ENCODE results near the gene PTPRN2. TPM values are rescaled to one million over a fixed set of nuclear protein-coding genes. Genes with fewer than 3 reads are reported as not detected.

PTPRN2 gene
- total and polyA plus RNA-seq, 8 donors: 4.9 to 136 (median 46.8) TPM

GRCh38 chr7:157770716-157771320 lies 816.8 kb downstream of the PTPRN2 start:
- intact Hi-C loops (cut with DNase I; ENCODE audit: low total_unique reads): no loop called here
- 94 to 96% (median 95%) methylated on average over 12 to 13 of the region's 13 CpGs for WGBS, 5 donors
- peaks cover 4 to 18% (median 15%) of the 10 kb centered on the region in 4 donors for H3K9me3 ChIP-seq
- DNase-seq: no peak
- H3K4me3 ChIP-seq: no peak overlapping the region
- H3K4me1 ChIP-seq: no peaks in the 10 kb centered on the region
- H3K27ac ChIP-seq: no peak overlapping the region
- TF ChIP-seq POLR2A (IDR thresholded peaks at IDR 0.05) (no peak), CTCF (IDR thresholded peaks at IDR 0.05) (no peak), EP300 (IDR thresholded peaks at IDR 0.05) (no peak), POLR2AphosphoS5 (IDR thresholded peaks at IDR 0.05) (no peak)
- H3K27me3 ChIP-seq: peaks cover 0 to 17% (median 0%) of the 10 kb centered on the region in 3 donors
- H3K36me3 ChIP-seq: no peaks in the 10 kb centered on the region

- Histone ChIP-seq H3K9me3 (peaks cover 4 to 15% (median 11%) of the 10 kb centered on the region in 4 donors), H3K4me1 (no peaks in the 10 kb centered on the region), H3K36me3 (no peaks in the 10 kb centered on the region), H3K27ac (no peak overlapping the region), H3K27me3 (peaks cover 0 to 17% (median 0%) of the 10 kb centered on the region in 3 donors), H3K4me3 (no peak overlapping the region)
- intact Hi-C loops (cut with DNase I; ENCODE audit: low total_unique reads): no loop called here
- no peak for DNase-seq
- TF ChIP-seq EP300 (IDR thresholded peaks at IDR 0.05): no peak
- no peak for TF ChIP-seq POLR2A (IDR thresholded peaks at IDR 0.05)
- TF ChIP-seq POLR2AphosphoS5 (IDR thresholded peaks at IDR 0.05): no peak
- TF ChIP-seq CTCF (IDR thresholded peaks at IDR 0.05): no peak
- WGBS, 5 donors: 79 to 90% (median 79%) methylated on average over 19 of the region's 19 CpGs
These were observed 818.0 kb downstream of the PTPRN2 start for GRCh38 chr7:157769526-157770215.

- Histone ChIP-seq H3K27ac (no peak overlapping the region), H3K4me1 (no peaks in the 10 kb centered on the region), H3K36me3 (no peaks in the 10 kb centered on the region), H3K27me3 (peaks cover 0 to 17% (median 0%) of the 10 kb centered on the region in 3 donors), H3K9me3 (peaks cover 4 to 16% (median 11%) of the 10 kb centered on the region in 4 donors), H3K4me3 (no peak overlapping the region)
- intact Hi-C loops (cut with DNase I; ENCODE audit: low total_unique reads): no loop called here
- peak in 1 of 2 donors; percentile 61 for DNase-seq
- TF ChIP-seq POLR2AphosphoS5 (IDR thresholded peaks at IDR 0.05) (no peak), CTCF (IDR thresholded peaks at IDR 0.05) (no peak), POLR2A (IDR thresholded peaks at IDR 0.05) (no peak), EP300 (IDR thresholded peaks at IDR 0.05) (no peak)
- 43 to 54% (median 53%) methylated on average over 12 to 17 of the region's 17 CpGs for WGBS, 5 donors
These were observed 818.5 kb downstream of the PTPRN2 start for GRCh38 chr7:157769086-157769485.

GRCh38 chr7:157768198-157768597 lies 819.4 kb downstream of the PTPRN2 start:
- no peak overlapping the region for H3K27ac ChIP-seq
- no peak for DNase-seq
- peaks cover 4 to 18% (median 13%) of the 10 kb centered on the region in 4 donors for H3K9me3 ChIP-seq
- H3K27me3 ChIP-seq: peaks cover 0 to 17% (median 0%) of the 10 kb centered on the region in 3 donors
- no peak for TF ChIP-seq CTCF (IDR thresholded peaks at IDR 0.05)
- no peak for TF ChIP-seq POLR2AphosphoS5 (IDR thresholded peaks at IDR 0.05)
- no peak for TF ChIP-seq EP300 (IDR thresholded peaks at IDR 0.05)
- TF ChIP-seq POLR2A (IDR thresholded peaks at IDR 0.05): no peak
- intact Hi-C loops (cut with DNase I; ENCODE audit: low total_unique reads): no loop called here
- no peaks in the 10 kb centered on the region for H3K4me1 ChIP-seq
- no peaks in the 10 kb centered on the region for H3K36me3 ChIP-seq
- WGBS, 5 donors: 85 to 94% (median 89%) methylated on average over 22 of the region's 22 CpGs
- no peak overlapping the region for H3K4me3 ChIP-seq
